Peyer's patch (tissue), 4 donors: ENCODE results near the gene CALB2.

Experiments
- POLR2A ChIP-seq, 2 donors: fragments of 450-650 bp; IDR thresholded peaks; one replicate each; pipeline ENCODE4 v1.5.1; 2017; ENCODE audit warnings: antibody characterized with exemption in 2 of 2, mild to moderate bottlenecking in 2 of 2, moderate library complexity in 2 of 2
- TF ChIP-seq, protein P1 (sequence below), 6 experiments: fragments of 450-650 bp in 4 of 6; fragments of 200-600 bp in 2 of 6; sonication (generic) in 1 of 6; IDR thresholded peaks; one replicate each; pipeline ENCODE4 v1.5.1; 2017 to 2019; ENCODE audit warnings: antibody characterized with exemption in 6 of 6, mild to moderate bottlenecking in 3 of 6, moderate library complexity in 1 of 6

DNA sequence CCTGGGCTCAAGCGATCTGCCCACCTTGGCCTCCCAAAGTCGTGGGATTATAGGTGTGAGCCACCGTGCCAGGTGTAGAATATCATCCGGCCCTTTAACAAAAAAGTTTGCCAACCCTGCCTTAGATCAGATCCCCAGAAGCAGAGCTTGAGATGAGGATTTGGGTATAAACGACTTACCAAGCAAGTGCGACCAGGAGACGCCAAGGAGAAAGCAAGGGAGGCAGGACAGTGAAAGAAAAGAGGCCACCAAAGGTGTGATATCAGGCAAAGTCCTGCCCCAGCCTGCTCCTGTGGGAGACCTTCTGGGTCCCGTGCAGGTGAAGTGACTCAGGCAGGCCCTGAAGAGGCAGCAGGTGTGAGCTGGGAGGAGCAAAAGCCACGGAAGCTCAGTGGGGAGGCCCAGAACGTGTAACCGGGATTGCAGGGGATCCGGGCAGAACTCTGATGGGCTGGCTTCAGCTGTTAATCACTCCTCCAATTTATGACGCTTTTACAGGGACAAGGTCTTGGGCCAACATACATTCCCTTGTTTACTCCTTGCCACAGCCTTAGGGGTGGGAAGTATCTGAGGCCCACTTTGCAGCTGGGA, 14.1 kb upstream of the CALB2 start:
- TF ChIP-seq, protein P1, sequence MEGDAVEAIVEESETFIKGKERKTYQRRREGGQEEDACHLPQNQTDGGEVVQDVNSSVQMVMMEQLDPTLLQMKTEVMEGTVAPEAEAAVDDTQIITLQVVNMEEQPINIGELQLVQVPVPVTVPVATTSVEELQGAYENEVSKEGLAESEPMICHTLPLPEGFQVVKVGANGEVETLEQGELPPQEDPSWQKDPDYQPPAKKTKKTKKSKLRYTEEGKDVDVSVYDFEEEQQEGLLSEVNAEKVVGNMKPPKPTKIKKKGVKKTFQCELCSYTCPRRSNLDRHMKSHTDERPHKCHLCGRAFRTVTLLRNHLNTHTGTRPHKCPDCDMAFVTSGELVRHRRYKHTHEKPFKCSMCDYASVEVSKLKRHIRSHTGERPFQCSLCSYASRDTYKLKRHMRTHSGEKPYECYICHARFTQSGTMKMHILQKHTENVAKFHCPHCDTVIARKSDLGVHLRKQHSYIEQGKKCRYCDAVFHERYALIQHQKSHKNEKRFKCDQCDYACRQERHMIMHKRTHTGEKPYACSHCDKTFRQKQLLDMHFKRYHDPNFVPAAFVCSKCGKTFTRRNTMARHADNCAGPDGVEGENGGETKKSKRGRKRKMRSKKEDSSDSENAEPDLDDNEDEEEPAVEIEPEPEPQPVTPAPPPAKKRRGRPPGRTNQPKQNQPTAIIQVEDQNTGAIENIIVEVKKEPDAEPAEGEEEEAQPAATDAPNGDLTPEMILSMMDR (IDR thresholded peaks at IDR 0.05), result no peak
- no peak for TF ChIP-seq POLR2A (IDR thresholded peaks at IDR 0.05)
